Measurements from ENCODE around the gene NOTCH1.

NOTCH1 gene

GRCh38 chr9:136467766-136468165, 78.1 kb downstream of the NOTCH1 start:
- H3K27ac ChIP-seq = no peak overlapping the region
- no peak for TF ChIP-seq CTCF (conservative IDR thresholded peaks at IDR 0.05; ENCODE audit: low read depth)
- POLR2A ChIA-PET (ENCODE audit: low non-redundant PET) = no interaction called here
- DNase-seq (ENCODE audit: low spot score) = no peak
- CTCF ChIA-PET = no interaction called here

DNA sequence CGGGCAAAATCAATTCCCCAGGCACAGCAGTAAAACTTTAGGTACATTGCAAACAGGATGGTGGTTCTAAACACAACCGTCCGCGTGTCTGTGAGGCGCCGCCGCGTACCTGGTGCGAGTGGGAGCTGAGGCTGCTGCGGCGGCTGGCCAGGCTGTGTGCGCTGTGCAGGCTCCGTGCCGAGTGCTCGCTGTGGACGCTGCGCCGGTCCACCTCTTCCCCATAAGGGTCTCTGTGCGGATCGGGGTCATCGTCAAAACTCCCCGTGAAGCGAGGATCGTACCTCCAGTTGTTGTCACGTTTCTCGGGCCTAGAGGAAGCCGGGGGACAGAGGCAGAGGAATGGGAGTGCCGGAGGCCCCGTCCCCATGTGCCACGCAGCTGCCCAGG, 79.7 kb downstream of the NOTCH1 start:
- TF ChIP-seq CTCF (conservative IDR thresholded peaks at IDR 0.05; ENCODE audit: low read depth) = no peak
- peak overlapping the region; percentile 6; the same call in 1 of the 2 replicates for H3K27ac ChIP-seq
- no peak for DNase-seq (ENCODE audit: low spot score)
- CTCF ChIA-PET = no interaction called here
- POLR2A ChIA-PET (ENCODE audit: low non-redundant PET) = no interaction called here

DNA sequence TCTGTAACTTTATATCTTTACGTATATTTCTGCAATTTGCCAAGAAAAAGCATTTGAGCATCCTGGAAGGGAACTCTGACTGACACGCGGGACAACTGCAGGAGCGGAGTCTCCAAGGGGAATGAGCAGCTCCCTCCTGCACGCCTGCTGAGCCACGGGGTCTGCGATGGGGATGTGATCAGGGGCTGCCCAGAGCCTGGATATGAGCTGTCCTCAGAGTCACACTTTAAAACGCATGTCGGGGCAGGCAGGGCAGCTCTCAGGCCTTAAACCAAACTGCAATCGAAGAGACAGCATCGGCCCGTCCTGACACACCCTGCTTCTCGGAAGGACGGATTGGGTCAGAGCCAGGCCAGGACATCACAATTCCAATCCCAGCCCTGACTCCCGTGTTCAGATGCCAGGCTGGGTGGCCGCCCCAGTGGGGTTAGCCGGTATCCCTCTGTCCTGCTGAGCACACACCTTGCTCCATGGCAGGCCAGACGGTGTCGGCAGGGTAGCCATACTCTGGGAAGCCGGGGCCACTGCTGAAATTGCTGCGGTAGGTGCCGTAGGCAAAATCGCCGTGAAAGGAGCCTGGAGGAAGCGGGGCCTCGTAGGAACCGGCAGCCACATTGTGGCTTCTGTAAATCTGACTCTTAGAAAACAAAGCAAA, 80.2 kb downstream of the NOTCH1 start:
- no peak for DNase-seq (ENCODE audit: low spot score)
- no peak for TF ChIP-seq CTCF (conservative IDR thresholded peaks at IDR 0.05; ENCODE audit: low read depth)
- H3K27ac ChIP-seq = peak overlapping the region; percentile 6; the same call in 1 of the 2 replicates
- ChIA-PET CTCF (interaction anchor here (0.7 kb wide), 2 partner anchors 206 to 763 kb away, joined by 3 to 4 read pairs; partner anchors contain the start of gene KCNT1), POLR2A (ENCODE audit: low non-redundant PET) (no interaction called here)

GRCh38 chr9:136464241-136464640, 81.6 kb downstream of the NOTCH1 start:
- no peak overlapping the region for H3K27ac ChIP-seq
- no peak for TF ChIP-seq CTCF (conservative IDR thresholded peaks at IDR 0.05; ENCODE audit: low read depth)
- POLR2A ChIA-PET (ENCODE audit: low non-redundant PET) = no interaction called here
- no peak for DNase-seq (ENCODE audit: low spot score)
- CTCF ChIA-PET = interaction anchor here (0.6 to 0.7 kb wide), 2 partner anchors 36 to 166 kb away, joined by 4 read pairs; no protein-coding TSS in a partner anchor

- DNase-seq (ENCODE audit: low spot score) = no peak
- H3K27ac ChIP-seq = no peak overlapping the region
- ChIA-PET POLR2A (ENCODE audit: low non-redundant PET) (no interaction called here), CTCF (no interaction called here)
- TF ChIP-seq CTCF (conservative IDR thresholded peaks at IDR 0.05; ENCODE audit: low read depth) = no peak
These were observed 82.3 kb downstream of the NOTCH1 start for GRCh38 chr9:136463578-136463977.

GRCh38 chr9:136462664-136463063, 83.2 kb downstream of the NOTCH1 start:
- DNase-seq (ENCODE audit: low spot score) = no peak
- ChIA-PET CTCF (no interaction called here), POLR2A (ENCODE audit: low non-redundant PET) (no interaction called here)
- no peak for TF ChIP-seq CTCF (conservative IDR thresholded peaks at IDR 0.05; ENCODE audit: low read depth)
- H3K27ac ChIP-seq = peak overlapping the region; percentile 0; the same call in 1 of the 2 replicates
